ENCODE data around the gene ZBTB20. TPM values are rescaled to one million over a fixed set of nuclear protein-coding genes. Genes with fewer than 3 reads are reported as not detected.

ZBTB20 gene
- total RNA-seq, 1 experiment from 2014 or later = 26.5 TPM

GRCh38 chr3:114706591-114707232, 440.4 kb downstream of the ZBTB20 start:
- no peaks in the 10 kb centered on the region for H3K27me3 ChIP-seq (ENCODE audit: insufficient read depth, low read depth)
- H3K4me3 ChIP-seq = no peak overlapping the region
- H2AFZ ChIP-seq = no peak overlapping the region
- TF ChIP-seq EZH2 (IDR thresholded peaks at IDR 0.05; ENCODE audit: low read depth) = no peak
- no peak for TF ChIP-seq CTCF (conservative IDR thresholded peaks at IDR 0.05)
- DNase-seq = peak; percentile 58 to 84
- ChIA-PET CTCF (interaction anchor here (0.6 kb wide), 1 partner anchor 288 kb away, joined by 4 read pairs; no protein-coding TSS in a partner anchor), POLR2A (ENCODE audit: unreplicated experiment) (interaction anchor here (0.7 kb wide), 2 partner anchors 50 to 942 kb away, joined by 6 to 12 read pairs; no protein-coding TSS in a partner anchor)
- H4K20me1 ChIP-seq (ENCODE audit: insufficient read depth) = no peaks in the 10 kb centered on the region
- H3K4me2 ChIP-seq = peak overlapping the region; percentile 45
- H3K79me2 ChIP-seq (ENCODE audit: low read depth) = no peaks in the 10 kb centered on the region
- no peaks in the 10 kb centered on the region for H3K9me3 ChIP-seq (ENCODE audit: insufficient read depth, low read depth)
- no peaks in the 10 kb centered on the region for H3K36me3 ChIP-seq (ENCODE audit: low read depth)
- intact Hi-C loops (cut with micrococcal nuclease; ENCODE audit: unreplicated experiment) = loop anchor here (1.0 to 5.0 kb wide), 2 partner anchors 154 to 209 kb away; no protein-coding TSS in a partner anchor
- BruUV-seq (replicated peaks) = TSS peak; percentile 89
- H3K27ac ChIP-seq = peak overlapping the region; percentile 56
- peaks cover 5% of the 10 kb centered on the region; the same call in 1 of the 2 replicates for H3K9me2 ChIP-seq (ENCODE audit: insufficient read depth)
- no peaks in the 10 kb centered on the region for H3F3A ChIP-seq (ENCODE audit: insufficient read depth, low read depth)
- peaks cover 39% of the 10 kb centered on the region for H3K4me1 ChIP-seq (replicated peaks; ENCODE audit: insufficient read depth)

- intact Hi-C loops (cut with micrococcal nuclease; ENCODE audit: unreplicated experiment) = no loop called here
- Histone ChIP-seq H3K9me2 (ENCODE audit: insufficient read depth) (peaks cover 5% of the 10 kb centered on the region; the same call in 1 of the 2 replicates), H3K27ac (no peak overlapping the region), H3F3A (ENCODE audit: insufficient read depth, low read depth) (no peaks in the 10 kb centered on the region), H4K20me1 (ENCODE audit: insufficient read depth) (no peaks in the 10 kb centered on the region), H2AFZ (no peak overlapping the region), H3K4me1 (replicated peaks; ENCODE audit: insufficient read depth) (peaks cover 5% of the 10 kb centered on the region), H3K4me2 (no peak overlapping the region), H3K9me3 (ENCODE audit: insufficient read depth, low read depth) (no peaks in the 10 kb centered on the region; the same call in 1 of the 2 replicates), H3K4me3 (no peak overlapping the region), H3K27me3 (ENCODE audit: insufficient read depth, low read depth) (no peaks in the 10 kb centered on the region), H3K79me2 (ENCODE audit: low read depth) (no peaks in the 10 kb centered on the region), H3K36me3 (ENCODE audit: low read depth) (no peaks in the 10 kb centered on the region)
- POLR2A ChIA-PET (ENCODE audit: unreplicated experiment) = no interaction called here
- no peak for TF ChIP-seq EZH2 (IDR thresholded peaks at IDR 0.05; ENCODE audit: low read depth)
- TF ChIP-seq CTCF (conservative IDR thresholded peaks at IDR 0.05) = no peak
- no TSS peak for BruUV-seq (replicated peaks)
- CTCF ChIA-PET = no interaction called here
- DNase-seq = no peak
These were observed 446.4 kb downstream of the ZBTB20 start for GRCh38 chr3:114700637-114701234.

- H3K27ac ChIP-seq = no peak overlapping the region
- H3K27me3 ChIP-seq (ENCODE audit: insufficient read depth, low read depth) = no peaks in the 10 kb centered on the region
- no peak overlapping the region for H2AFZ ChIP-seq
- H3K4me1 ChIP-seq (replicated peaks; ENCODE audit: insufficient read depth) = no peaks in the 10 kb centered on the region
- no peaks in the 10 kb centered on the region; the same call in 1 of the 2 replicates for H3K9me3 ChIP-seq (ENCODE audit: insufficient read depth, low read depth)
- no peaks in the 10 kb centered on the region for H3K36me3 ChIP-seq (ENCODE audit: low read depth)
- H3F3A ChIP-seq (ENCODE audit: insufficient read depth, low read depth) = no peaks in the 10 kb centered on the region
- TF ChIP-seq CTCF (conservative IDR thresholded peaks at IDR 0.05) = no peak
- no peak for TF ChIP-seq EZH2 (IDR thresholded peaks at IDR 0.05; ENCODE audit: low read depth)
- CTCF ChIA-PET = no interaction called here
- H3K4me3 ChIP-seq = no peak overlapping the region
- no peaks in the 10 kb centered on the region for H4K20me1 ChIP-seq (ENCODE audit: insufficient read depth)
- H3K4me2 ChIP-seq = no peak overlapping the region
- BruUV-seq (replicated peaks) = no TSS peak
- 0 out of 2 replicates have a peak, but pooled peaks cover 7% of the 10 kb centered on the region for H3K9me2 ChIP-seq (ENCODE audit: insufficient read depth)
- no peaks in the 10 kb centered on the region for H3K79me2 ChIP-seq (ENCODE audit: low read depth)
- no peak for DNase-seq
- intact Hi-C loops (cut with micrococcal nuclease; ENCODE audit: unreplicated experiment) = no loop called here
- POLR2A ChIA-PET (ENCODE audit: unreplicated experiment) = no interaction called here
These were observed 448.7 kb downstream of the ZBTB20 start for GRCh38 chr3:114698146-114699105.

Data from PC-9 (cell line).